H9 (cell line): ENCODE data around the gene TMEM63B. TPM values are rescaled to one million over a fixed set of nuclear protein-coding genes. Genes with fewer than 3 reads are reported as not detected.

Experiments
- DNase-seq: peaks from one replicate; pipeline ENCODE4 v3.0.0-alpha.2; 2017
- H2AFZ ChIP-seq: one replicate; pipeline ENCODE4 v1.6.1; 2013; ENCODE audit warnings: mild to moderate bottlenecking, low read length, control low read depth, moderate library complexity
- H2AK5ac ChIP-seq: 2 replicates; pipeline ENCODE4 v1.6.1; 2013; ENCODE audit warnings: low read length, control low read depth, mixed read lengths; ENCODE audit not compliant: insufficient read length
- H2BK120ac ChIP-seq: one replicate; pipeline ENCODE4 v1.6.1; 2013; ENCODE audit warnings: low read depth, mild to moderate bottlenecking, low read length, control low read depth, inconsistent platforms; ENCODE audit not compliant: poor library complexity, severe bottlenecking
- H2BK12ac ChIP-seq: 2 replicates; pipeline ENCODE4 v1.6.1; 2013; ENCODE audit warnings: low read length, control low read depth, mixed read lengths, low read depth; ENCODE audit not compliant: insufficient read length
- H2BK15ac ChIP-seq: 2 replicates; pipeline ENCODE4 v1.6.1; 2013; ENCODE audit warnings: low read depth, low read length, control low read depth
- H2BK20ac ChIP-seq: one replicate; pipeline ENCODE4 v1.6.1; 2013; ENCODE audit warnings: low read depth, mild to moderate bottlenecking, low read length, control low read depth, inconsistent platforms; ENCODE audit not compliant: poor library complexity, severe bottlenecking
- H2BK5ac ChIP-seq: 2 replicates; pipeline ENCODE4 v1.6.1; 2013; ENCODE audit warnings: low read length, control low read depth, mixed read lengths; ENCODE audit not compliant: insufficient read length
- H3K14ac ChIP-seq: 2 replicates; pipeline ENCODE4 v1.6.1; 2013; ENCODE audit warnings: low read length, control low read depth; ENCODE audit not compliant: insufficient read depth
- H3K18ac ChIP-seq: 2 replicates; pipeline ENCODE4 v1.6.1; 2013; ENCODE audit warnings: low read depth, mild to moderate bottlenecking, mixed read lengths, low read length, control low read depth; ENCODE audit not compliant: insufficient read length
- H3K23ac ChIP-seq: 2 replicates; pipeline ENCODE4 v1.6.1; 2013; ENCODE audit warnings: low read length, control low read depth, mixed read lengths, low read depth; ENCODE audit not compliant: insufficient read length
- H3K23me2 ChIP-seq: 2 replicates; pipeline ENCODE4 v1.6.1; 2013; ENCODE audit warnings: low read depth, mild to moderate bottlenecking, mixed read lengths, low read length, control low read depth; ENCODE audit not compliant: insufficient read length, poor library complexity, severe bottlenecking
- H3K27ac ChIP-seq: 2 replicates; pipeline ENCODE4 v1.5.1; 2013; ENCODE audit warnings: low read length, control low read depth, mixed read lengths, low read depth; ENCODE audit not compliant: insufficient read length
- H3K27me3 ChIP-seq: 2 replicates; pipeline ENCODE4 v1.6.1; 2013; ENCODE audit warnings: low read length, control low read depth, inconsistent platforms; ENCODE audit not compliant: insufficient read depth
- H3K4ac ChIP-seq: 2 replicates; pipeline ENCODE4 v1.6.1; 2013; ENCODE audit warnings: low read depth, mild to moderate bottlenecking, control low read depth, inconsistent platforms, low read length, moderate library complexity
- H3K4me1 ChIP-seq: 2 replicates; pipeline ENCODE4 v1.6.1; 2013; ENCODE audit warnings: low read length, control low read depth, inconsistent platforms; ENCODE audit not compliant: insufficient read depth
- H3K4me2 ChIP-seq: 2 replicates; pipeline ENCODE4 v1.6.1; 2013; ENCODE audit warnings: low read length, control low read depth, mixed read lengths; ENCODE audit not compliant: insufficient read length, insufficient read depth
- H3K56ac ChIP-seq: 2 replicates; pipeline ENCODE4 v1.6.1; 2013; ENCODE audit warnings: low read depth, mild to moderate bottlenecking, mixed read lengths, low read length, control low read depth; ENCODE audit not compliant: insufficient read length
- H3K79me1 ChIP-seq: 2 replicates; pipeline ENCODE4 v1.6.1; 2013; ENCODE audit warnings: low read depth, mild to moderate bottlenecking, moderate library complexity, low read length, control low read depth, inconsistent platforms; ENCODE audit not compliant: insufficient read depth, poor library complexity, severe bottlenecking
- H3K79me2 ChIP-seq: 2 replicates; pipeline ENCODE4 v1.6.1; 2013; ENCODE audit warnings: low read length, control low read depth, inconsistent platforms; ENCODE audit not compliant: insufficient read depth
- H3K9ac ChIP-seq: 2 replicates; pipeline ENCODE4 v1.6.1; 2013; ENCODE audit warnings: low read length, control low read depth, mixed read lengths; ENCODE audit not compliant: insufficient read length; ENCODE audit errors: extremely low read depth
- H3K9me3 ChIP-seq: one replicate; pipeline ENCODE4 v1.6.1; 2013; ENCODE audit warnings: low read depth, low read length, inconsistent platforms; ENCODE audit not compliant: control insufficient read depth
- H3T11ph ChIP-seq: one replicate; pipeline ENCODE4 v1.6.1; 2013; ENCODE audit warnings: mild to moderate bottlenecking, low read length, control low read depth, inconsistent platforms
- H4K20me1 ChIP-seq: one replicate; pipeline ENCODE4 v1.6.1; 2013; ENCODE audit not compliant: control insufficient read depth, insufficient read length, insufficient read depth
- H4K5ac ChIP-seq: 2 replicates; pipeline ENCODE4 v1.6.1; 2013; ENCODE audit warnings: low read depth, mild to moderate bottlenecking, mixed read lengths, low read length, control low read depth; ENCODE audit not compliant: insufficient read length
- H4K8ac ChIP-seq: replicated peaks from 2 replicates; pipeline ENCODE4 v1.6.1; 2013; ENCODE audit warnings: low read length, control low read depth, mixed read lengths, low read depth; ENCODE audit not compliant: insufficient read length
- H4K91ac ChIP-seq: 2 replicates; pipeline ENCODE4 v1.6.1; 2013; ENCODE audit warnings: low read depth, mild to moderate bottlenecking, moderate library complexity, mixed read lengths, low read length, control low read depth; ENCODE audit not compliant: insufficient read length
- H3K27ac Mint-ChIP-seq, 3 experiments: 2 replicates in 2 of 3; 3 replicates in 1 of 3; pipeline ENCODE4 v1.8.0; 2020 to 2021; ENCODE audit warnings: mixed read lengths in 3 of 3, mild to moderate bottlenecking in 1 of 3, moderate library complexity in 1 of 3
- H3K27me3 Mint-ChIP-seq: 2 replicates; pipeline ENCODE4 v1.8.0; 2021; ENCODE audit warnings: low read depth, mild to moderate bottlenecking, moderate library complexity, mixed read lengths
- H3K36me3 Mint-ChIP-seq, 3 experiments: 2 replicates in 2 of 3; 3 replicates in 1 of 3; pipeline ENCODE4 v1.8.0; 2020 to 2021; ENCODE audit warnings: low read depth in 3 of 3, mixed read lengths in 3 of 3; ENCODE audit not compliant: insufficient read depth in 1 of 3
- H3K4me1 Mint-ChIP-seq, 2 experiments: 2 replicates each; pipeline ENCODE4 v1.8.0; 2020; ENCODE audit warnings: mixed read lengths in 2 of 2
- H3K4me3 Mint-ChIP-seq, 2 experiments: 2 replicates in 1 of 2; 3 replicates in 1 of 2; pipeline ENCODE4 v1.8.0; 2020 to 2021; ENCODE audit warnings: mild to moderate bottlenecking in 2 of 2, mixed read lengths in 2 of 2, moderate library complexity in 1 of 2
- H3K9me3 Mint-ChIP-seq, 2 experiments: 2 replicates in 1 of 2; 3 replicates in 1 of 2; pipeline ENCODE4 v1.8.0; 2020; ENCODE audit warnings: mild to moderate bottlenecking in 2 of 2, mixed read lengths in 2 of 2, moderate library complexity in 1 of 2
- WGBS: extraction: QIAGEN DNeasy Blood & Tissue Kit; methylation state at CpG from one replicate; pipeline ENCODE4 v1.1.7; 2013; ENCODE audit warnings: missing lambda C conversion rate, low lambda C conversion rate, mixed read lengths; ENCODE audit not compliant: insufficient read length; ENCODE audit errors: extremely low coverage; 5-methylcytosine and 5-hydroxymethylcytosine counted together
- total RNA-seq: library from RNA; stranded (reverse); gene quantifications from 2 replicates; pipeline ENCODE4 v1.2.1, GENCODE V29; 2021
- TF ChIP-seq, protein P1 (sequence below): fragments of 200-600 bp; sonication (generic); conservative IDR thresholded peaks from 3 replicates; pipeline ENCODE4 v1.8.0; 2021; ENCODE audit warnings: antibody characterized with exemption, mild to moderate bottlenecking

The TMEM63B gene
- total RNA-seq, 1 experiment from 2014 or later: 56.3 TPM

DNA sequence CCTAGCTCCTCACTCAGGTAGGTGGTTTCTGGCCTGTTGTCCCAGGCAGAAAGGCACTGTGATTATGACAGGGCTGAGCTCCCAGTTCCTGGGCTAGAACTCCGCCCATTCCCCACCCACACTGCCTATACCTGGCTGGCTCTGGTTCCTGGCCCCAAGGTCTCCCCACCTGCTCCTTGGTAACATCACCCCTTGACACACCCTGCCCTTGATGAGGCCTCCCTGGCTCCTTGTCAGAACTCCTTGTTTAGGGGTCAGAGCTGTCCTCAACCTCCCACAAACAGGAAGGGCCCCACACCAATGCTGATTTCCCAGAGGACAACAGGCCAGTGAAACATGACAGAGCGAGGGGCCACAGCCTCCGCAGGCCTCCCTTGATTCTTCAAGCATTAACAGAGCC, 73.8 kb downstream of the TMEM63B start:
- no peak for DNase-seq
- Mint-ChIP-seq H3K4me3 (peak overlapping the region in 1 of 2 experiments; percentile 56; a peak in 2 of 5 replicates), H3K27me3 (no peaks in the 10 kb centered on the region; the same call in 1 of the 2 replicates), H3K27ac (peak overlapping the region; percentile 49 to 97 (median 94); a peak in 4 of 7 replicates), H3K9me3 (no peaks in the 10 kb centered on the region), H3K4me1 (peaks cover 46 to 47% of the 10 kb centered on the region in 2 experiments), H3K36me3 (no peaks in the 10 kb centered on the region; a peak in 1 of 7 replicates)
- Histone ChIP-seq H4K8ac (no peak overlapping the region), H3K14ac (peak overlapping the region; percentile 53), H4K20me1 (peaks cover 3% of the 10 kb centered on the region), H2AFZ (no peak overlapping the region), H4K5ac (no peak overlapping the region), H2BK20ac (no peak overlapping the region), H2BK120ac (no peak overlapping the region), H3K9me3 (no peaks in the 10 kb centered on the region), H3K4ac (no peak overlapping the region), H3K79me2 (no peaks in the 10 kb centered on the region), H3K56ac (no peak overlapping the region), H3K9ac (no peak overlapping the region), H2BK15ac (no peak overlapping the region), H3T11ph (no peak overlapping the region), H3K23me2 (no peaks in the 10 kb centered on the region), H2AK5ac (no peak overlapping the region), H3K23ac (no peak overlapping the region), H3K18ac (peak overlapping the region; percentile 51), H2BK5ac (no peak overlapping the region), H2BK12ac (peak overlapping the region; percentile 94), H3K4me1 (peaks cover 18% of the 10 kb centered on the region; the same call in 1 of the 2 replicates), H3K4me2 (no peak overlapping the region), H3K79me1 (no peaks in the 10 kb centered on the region), H3K27ac (no peak overlapping the region), H3K27me3 (no peaks in the 10 kb centered on the region), H4K91ac (no peak overlapping the region)
- TF ChIP-seq, protein P1, sequence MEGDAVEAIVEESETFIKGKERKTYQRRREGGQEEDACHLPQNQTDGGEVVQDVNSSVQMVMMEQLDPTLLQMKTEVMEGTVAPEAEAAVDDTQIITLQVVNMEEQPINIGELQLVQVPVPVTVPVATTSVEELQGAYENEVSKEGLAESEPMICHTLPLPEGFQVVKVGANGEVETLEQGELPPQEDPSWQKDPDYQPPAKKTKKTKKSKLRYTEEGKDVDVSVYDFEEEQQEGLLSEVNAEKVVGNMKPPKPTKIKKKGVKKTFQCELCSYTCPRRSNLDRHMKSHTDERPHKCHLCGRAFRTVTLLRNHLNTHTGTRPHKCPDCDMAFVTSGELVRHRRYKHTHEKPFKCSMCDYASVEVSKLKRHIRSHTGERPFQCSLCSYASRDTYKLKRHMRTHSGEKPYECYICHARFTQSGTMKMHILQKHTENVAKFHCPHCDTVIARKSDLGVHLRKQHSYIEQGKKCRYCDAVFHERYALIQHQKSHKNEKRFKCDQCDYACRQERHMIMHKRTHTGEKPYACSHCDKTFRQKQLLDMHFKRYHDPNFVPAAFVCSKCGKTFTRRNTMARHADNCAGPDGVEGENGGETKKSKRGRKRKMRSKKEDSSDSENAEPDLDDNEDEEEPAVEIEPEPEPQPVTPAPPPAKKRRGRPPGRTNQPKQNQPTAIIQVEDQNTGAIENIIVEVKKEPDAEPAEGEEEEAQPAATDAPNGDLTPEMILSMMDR: no peak
- no CpG with 5 or more reads among the region's 3 CpGs for WGBS
